ENCODE results near the gene TNFRSF8.

DNA sequence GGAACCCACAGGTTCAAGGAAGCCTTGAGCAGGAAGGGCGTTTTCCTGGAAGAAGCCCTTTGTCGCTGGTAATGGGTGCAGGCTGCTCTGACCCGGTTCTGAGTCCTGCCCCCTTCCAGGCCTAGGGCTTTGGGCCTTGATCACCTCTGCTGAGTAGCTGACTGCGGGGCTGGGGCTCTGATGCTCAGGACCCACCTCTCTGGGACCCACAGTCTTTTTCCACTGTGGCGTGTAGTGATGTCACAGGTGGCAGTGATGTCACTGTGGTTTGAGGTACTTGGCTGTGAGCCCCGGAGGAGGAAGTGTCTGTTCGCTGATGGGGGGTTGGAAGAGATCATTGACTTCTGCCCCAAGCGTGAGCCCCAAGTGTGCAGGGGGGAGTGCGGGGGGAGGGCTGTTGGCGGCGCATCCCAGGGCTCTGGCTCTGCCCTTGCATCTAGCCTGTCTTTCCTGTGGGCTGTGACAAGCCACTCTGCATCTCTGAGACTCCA is 110.6 kb downstream of the TNFRSF8 start:
- TF ChIP-seq DACH1 (IDR thresholded peaks at IDR 0.05; ENCODE audit: partially characterized antibody) (no peak), ZNF274 (IDR thresholded peaks at IDR 0.05; ENCODE audit: borderline replicate concordance, low read depth, low read length) (no peak), NFXL1 (CRISPR knock-in tag; IDR thresholded peaks at IDR 0.05) (no peak), MYNN (IDR thresholded peaks at IDR 0.05) (no peak), MYNN (CRISPR knock-in tag; IDR thresholded peaks at IDR 0.05) (no peak), BCOR (IDR thresholded peaks at IDR 0.05) (no peak), PHF20 (IDR thresholded peaks at IDR 0.05; ENCODE audit: partially characterized antibody) (no peak), POLR2A (conservative IDR thresholded peaks at IDR 0.05) (no peak), GATA2 (CRISPR knock-in tag; IDR thresholded peaks at IDR 0.05) (no peak), SRF (CRISPR knock-in tag; IDR thresholded peaks at IDR 0.05) (peak in 1 of 2 experiments; percentile 30; a peak in 1 of 4 replicates), NUFIP1 (IDR thresholded peaks at IDR 0.05; ENCODE audit: partially characterized antibody) (no peak), GABPA (tag; conservative IDR thresholded peaks at IDR 0.05; ENCODE audit: low read depth) (peak; percentile 46; the same call in 1 of the 2 replicates), TEAD4 (IDR thresholded peaks at IDR 0.05; ENCODE audit: low read length) (no peak), TEAD4 (CRISPR knock-in tag; IDR thresholded peaks at IDR 0.05; ENCODE audit: borderline replicate concordance) (no peak), ZNF79 (CRISPR knock-in tag; IDR thresholded peaks at IDR 0.05; ENCODE audit: low read depth) (no peak)
- TF ChIP-seq, protein P1, sequence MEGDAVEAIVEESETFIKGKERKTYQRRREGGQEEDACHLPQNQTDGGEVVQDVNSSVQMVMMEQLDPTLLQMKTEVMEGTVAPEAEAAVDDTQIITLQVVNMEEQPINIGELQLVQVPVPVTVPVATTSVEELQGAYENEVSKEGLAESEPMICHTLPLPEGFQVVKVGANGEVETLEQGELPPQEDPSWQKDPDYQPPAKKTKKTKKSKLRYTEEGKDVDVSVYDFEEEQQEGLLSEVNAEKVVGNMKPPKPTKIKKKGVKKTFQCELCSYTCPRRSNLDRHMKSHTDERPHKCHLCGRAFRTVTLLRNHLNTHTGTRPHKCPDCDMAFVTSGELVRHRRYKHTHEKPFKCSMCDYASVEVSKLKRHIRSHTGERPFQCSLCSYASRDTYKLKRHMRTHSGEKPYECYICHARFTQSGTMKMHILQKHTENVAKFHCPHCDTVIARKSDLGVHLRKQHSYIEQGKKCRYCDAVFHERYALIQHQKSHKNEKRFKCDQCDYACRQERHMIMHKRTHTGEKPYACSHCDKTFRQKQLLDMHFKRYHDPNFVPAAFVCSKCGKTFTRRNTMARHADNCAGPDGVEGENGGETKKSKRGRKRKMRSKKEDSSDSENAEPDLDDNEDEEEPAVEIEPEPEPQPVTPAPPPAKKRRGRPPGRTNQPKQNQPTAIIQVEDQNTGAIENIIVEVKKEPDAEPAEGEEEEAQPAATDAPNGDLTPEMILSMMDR (IDR thresholded peaks at IDR 0.05 in 2 of 3, conservative IDR thresholded peaks at IDR 0.05 in 1 of 3; ENCODE audit: insufficient read depth in 2 of 3, low read depth in 1 of 3, low read length in 3 of 3) = no peak
